Measurements from ENCODE around the gene GRAMD1A.
"Not testable (repeated sequence)": the region's sequence is repeated elsewhere in the genome, so short reads cannot be mapped to it uniquely, and the experiment has no call there.

The GRAMD1A gene

DNA sequence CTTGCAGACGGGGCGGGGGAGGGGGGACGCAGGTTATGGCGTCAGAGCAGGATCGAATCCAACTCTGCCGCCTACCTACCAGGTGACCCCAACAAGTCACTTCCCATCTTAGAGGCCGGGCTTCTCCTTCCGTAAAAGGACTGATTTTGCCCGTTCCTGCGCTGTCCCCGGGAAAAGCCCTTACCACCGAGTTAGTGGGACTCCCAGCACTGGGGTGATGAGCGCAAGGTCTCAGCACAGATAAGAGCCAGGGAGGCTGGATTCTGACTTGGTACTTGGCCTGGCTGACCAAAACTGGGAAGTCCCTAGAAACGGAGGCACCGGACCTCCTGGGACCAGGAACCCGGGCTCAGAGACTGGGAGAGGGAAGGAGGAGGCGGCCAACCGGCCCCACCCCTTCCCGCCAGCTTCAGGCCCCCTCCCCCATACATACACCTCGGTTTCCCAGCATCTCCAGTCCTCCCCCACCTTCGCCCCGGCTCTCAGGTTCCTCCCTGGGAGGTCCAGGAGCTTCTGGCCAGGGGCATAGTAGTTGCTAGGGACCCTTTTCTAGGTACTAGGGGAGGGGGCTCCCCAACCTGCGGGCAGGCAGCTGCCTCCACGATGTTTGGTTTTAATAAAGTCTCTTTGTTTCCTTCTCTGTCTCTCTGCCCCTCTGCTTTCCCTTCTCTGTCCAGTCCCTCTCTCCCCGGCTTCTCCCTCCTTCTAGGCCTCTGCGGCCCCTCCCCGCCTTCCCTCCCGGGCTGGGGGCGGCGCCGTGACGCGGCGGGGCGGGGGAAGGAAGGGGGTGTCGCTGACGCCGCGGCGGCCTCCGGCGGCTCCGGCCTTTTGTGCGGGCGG lies at the start of gene GRAMD1A:
Gene GRAMD1A, plus strand, starts transcription at position 826 of the 840 bp plus-strand sequence. CDS start 156 bp downstream, outside the sequence.
- peak; percentile 55 for DNase-seq

GRCh38 chr19:34953092-34953491 lies 47.0 kb upstream of the GRAMD1A start:
- DNase-seq, result no peak

GRCh38 chr19:34957830-34958751 lies 42.0 kb upstream of the GRAMD1A start:
- DNase-seq, result no peak

GRCh38 chr19:34959021-34959420 lies 41.1 kb upstream of the GRAMD1A start:
- no peak for DNase-seq

DNA sequence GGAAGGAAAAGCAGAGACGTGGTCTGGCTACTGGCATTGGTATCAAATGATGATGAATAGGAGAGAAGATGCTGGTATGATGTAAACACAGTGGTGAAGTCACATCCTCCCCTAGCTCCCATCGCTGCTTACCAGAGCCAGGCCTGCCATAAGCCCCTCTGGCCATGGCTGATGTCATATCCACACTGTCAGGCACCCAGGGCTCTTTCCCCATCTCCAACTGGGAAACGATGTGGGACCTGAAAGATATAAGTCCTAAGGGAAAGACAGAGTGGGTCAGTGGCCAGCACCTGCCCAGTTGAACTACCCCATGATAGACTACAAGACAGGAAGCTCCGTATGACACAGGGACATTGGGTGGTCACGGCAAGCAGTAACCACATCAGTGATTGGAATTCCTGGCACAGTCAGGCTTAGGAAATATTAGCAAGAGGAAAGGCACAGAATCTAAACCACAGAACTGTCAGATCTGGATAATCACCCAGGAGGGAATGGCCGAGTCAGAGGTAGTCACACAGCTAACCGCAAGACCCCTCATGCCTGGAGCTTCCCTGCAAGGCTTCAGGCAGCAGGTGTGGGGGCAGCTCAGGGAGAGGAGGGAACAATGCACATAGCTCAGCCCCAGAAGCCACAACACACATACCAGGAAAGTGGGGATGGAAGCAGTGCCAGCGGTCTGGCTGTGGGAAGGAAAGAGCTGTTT lies 39.9 kb upstream of the GRAMD1A start:
- DNase-seq, result no peak

GRCh38 chr19:34960940-34961679 lies 39.0 kb upstream of the GRAMD1A start:
- no peak for DNase-seq

DNA sequence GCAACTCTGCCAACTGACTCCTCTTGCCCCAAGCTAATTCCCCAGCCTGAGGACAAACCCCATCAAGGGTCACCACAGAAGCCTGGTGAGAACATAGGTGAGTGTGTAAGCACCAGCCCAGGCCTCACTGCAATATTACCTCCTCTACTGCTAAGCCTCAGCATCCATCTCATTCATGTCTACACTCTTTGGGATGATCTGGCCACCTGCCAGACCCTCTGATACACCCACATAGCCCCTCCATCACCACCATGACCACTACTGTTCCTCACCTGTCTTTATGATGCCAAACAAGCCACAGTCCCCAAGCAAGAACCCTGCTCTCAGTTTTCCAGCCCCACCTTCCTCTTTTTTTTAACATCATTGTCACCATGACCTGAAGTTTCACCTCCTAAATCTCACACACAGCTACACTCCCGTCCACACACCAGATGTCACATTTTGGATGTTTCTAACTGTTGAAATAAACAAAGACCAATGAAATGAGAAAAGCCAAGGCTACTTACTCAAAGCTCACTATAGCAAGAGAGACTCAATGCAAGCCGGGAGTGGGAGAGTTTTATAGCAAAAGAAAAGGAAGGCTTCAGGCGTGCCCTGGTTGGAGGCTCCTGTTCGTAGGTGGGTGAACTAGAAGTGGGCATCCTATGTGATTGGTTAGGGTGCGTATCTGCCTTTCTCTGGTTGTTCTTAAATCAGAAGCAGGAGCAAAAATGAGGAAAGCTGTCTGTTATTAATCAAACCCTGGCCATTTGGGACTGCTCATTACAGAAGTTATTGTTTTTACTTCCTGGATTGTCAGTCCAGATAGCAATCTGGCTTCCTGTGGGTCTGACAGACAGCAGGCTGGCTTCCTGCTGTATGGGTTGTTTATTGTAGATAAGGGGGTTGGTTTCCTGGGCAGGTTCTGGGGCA lies 38.1 kb upstream of the GRAMD1A start:
- DNase-seq, result no peak

DNA sequence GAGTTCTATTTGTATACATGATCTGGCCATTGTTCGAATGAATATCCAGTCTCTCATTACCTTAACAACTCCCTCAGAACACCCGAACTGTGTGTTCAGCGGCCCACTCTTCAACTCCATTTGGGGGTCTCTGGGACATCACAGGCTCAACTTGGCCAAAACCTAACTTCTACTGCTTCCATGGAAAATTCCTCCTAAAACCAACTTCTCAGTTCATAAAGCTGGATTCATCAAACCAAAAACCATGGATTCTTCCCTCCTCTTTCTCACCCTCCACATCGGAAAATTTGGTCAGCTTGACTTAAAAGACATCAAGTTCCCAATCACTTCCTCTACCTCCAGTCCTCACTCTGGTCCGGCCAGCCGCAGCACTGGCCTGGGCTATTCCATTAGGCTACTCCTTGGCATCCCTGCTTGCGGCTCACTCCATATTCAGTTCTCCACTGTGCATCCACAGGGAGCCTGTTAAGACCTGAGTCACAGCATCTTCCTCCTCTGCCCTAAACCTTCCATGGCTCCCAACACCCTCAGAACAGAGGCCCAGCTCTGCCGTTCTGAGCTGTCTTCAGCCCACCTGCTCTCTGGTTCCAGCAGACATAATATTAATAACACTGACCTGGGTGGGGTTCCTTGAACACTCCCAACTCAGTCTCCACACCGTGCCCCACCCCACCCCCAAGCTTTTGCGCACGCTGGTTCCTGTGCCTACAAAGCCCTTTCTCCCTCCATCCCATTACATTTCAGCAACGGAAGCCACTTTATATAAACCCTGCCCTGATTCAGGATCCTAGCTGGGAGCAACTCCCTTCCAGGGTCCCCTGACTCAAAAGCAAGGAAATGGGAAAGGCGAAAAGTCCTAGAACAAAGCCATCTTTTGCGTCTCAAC lies 37.2 kb upstream of the GRAMD1A start:
- no peak for DNase-seq

- peak; percentile 19 for DNase-seq
Observed at GRCh38 chr19:34963573-34964406, 36.3 kb upstream of the GRAMD1A start, which contains the start of gene ZNF792. ZNF792 (minus strand) TSS chr19:34964229; CDS start chr19:34963662, 567 bp downstream.

GRCh38 chr19:34964598-34964997 lies 35.5 kb upstream of the GRAMD1A start:
- no peak for DNase-seq

GRCh38 chr19:34965505-34965904 lies 34.6 kb upstream of the GRAMD1A start:
- DNase-seq, result not testable (repeated sequence)

DNA sequence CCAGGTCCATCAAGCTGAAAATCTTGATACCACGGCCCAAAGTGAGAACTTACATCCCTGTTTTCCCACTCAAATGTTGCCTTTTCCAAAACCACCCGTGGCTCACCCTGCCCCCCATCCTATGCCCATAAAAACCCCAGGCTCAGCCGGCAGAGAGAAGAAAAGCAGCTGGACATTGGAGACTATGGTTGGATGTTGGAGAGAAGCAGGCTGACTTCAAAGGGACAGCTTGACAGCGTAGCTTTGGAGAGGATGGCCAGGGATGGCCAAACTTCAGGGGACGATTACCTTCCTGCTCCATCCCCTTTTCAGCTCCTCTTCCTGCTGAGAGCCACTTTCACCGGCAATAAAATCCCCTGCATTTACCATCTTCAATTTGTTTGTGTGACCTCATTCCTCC lies 32.6 kb upstream of the GRAMD1A start:
- DNase-seq, result no peak

DNA sequence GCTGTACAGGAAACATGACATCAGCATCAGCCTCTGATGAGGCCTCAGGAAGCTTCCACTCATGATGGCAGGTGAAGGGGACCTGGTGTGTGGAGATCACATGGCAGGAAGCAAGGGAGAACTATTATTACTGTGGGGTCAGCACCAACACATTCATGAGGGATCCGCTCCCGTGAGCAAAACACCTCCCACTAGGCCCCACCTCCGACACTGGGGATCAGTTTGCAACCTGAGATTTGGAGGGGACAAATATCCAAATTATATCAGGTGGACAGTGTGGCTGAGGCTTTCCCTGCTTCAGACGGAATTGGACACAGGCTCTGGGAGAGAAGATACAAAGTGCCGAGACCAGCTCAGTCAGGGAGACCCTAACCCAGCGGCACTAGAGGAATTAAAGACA lies 30.4 kb upstream of the GRAMD1A start:
- no peak for DNase-seq

DNA sequence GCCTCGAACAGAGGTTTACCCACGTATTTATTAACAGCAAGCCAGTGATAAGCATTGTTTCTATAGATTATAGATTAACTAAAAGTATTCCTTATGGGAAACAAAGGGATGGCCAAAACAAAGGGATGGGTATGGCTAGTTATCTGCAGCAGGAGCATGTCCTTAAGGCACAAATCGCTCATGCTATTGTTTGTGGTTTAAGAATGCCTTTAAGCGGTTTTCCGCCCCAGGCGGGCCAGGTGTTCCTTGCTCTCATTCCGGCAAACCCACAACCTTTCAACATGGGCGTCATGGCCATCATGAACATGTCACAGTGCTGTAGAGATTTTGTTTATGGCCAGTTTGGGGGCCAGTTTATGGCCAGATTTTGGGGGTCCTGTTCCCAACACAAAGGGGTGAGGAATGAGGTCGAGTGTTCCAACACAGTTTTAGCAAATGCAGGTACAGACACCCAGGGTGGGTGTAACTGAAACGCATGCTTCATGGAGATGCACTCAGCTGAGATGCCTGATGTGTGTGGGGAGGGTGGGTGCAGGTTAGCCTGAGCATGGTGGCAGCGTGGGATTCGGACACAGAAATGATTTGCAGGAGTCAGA lies 29.8 kb upstream of the GRAMD1A start:
- DNase-seq, result not testable (repeated sequence)

GRCh38 chr19:34972163-34972705 lies 27.9 kb upstream of the GRAMD1A start:
- no peak for DNase-seq

- DNase-seq, result no peak
Observed at GRCh38 chr19:34974646-34975045, 25.5 kb upstream of the GRAMD1A start.

- DNase-seq, result no peak
Observed at GRCh38 chr19:34975056-34975455, 25.1 kb upstream of the GRAMD1A start.

DNA sequence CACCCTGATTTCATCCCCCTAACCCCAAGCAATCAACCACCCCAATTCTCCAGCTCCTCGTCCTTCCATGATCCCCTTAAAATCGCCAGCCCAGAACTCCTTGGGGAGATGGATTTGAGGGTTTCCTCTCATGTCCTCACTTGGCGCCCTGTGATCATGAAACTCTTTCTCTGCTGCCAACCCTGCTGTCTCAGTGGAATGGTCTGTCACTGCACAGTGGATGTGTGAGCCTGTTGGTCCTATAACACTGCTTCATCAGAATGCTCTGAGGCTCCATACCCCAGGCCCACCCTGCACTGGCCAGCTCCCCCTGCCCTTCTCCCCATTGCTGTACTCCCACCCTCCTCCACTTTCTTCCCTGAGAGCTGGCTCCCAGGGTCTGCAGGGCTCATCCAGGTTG lies 23.5 kb upstream of the GRAMD1A start:
- no peak for DNase-seq

All from activated CD4-positive, alpha-beta T cell treated with anti-CD3 and anti-CD28 coated beads for 1 hour (primary cell).